K562 (cell line): ENCODE measurements around the gene CCN5. TPM values are rescaled to one million over a fixed set of nuclear protein-coding genes. Genes with fewer than 3 reads are reported as not detected.

Experiments used
- ATAC-seq: fragments of 200-7000 bp; cut with Tn5 transposase; 3 replicates; pipeline ENCODE4 v1.9.1; 2020; ENCODE audit warnings: moderate library complexity
- BruUV-seq: library from RNA; stranded (reverse); fragments of 400-500 nt; replicated peaks from 2 replicates; lab custom pipeline; 2021; lab: Mats Ljungman, UMichigan
- CTCF ChIA-PET: fragments of 300-600 bp; formaldehyde crosslinking; extraction: SDS; loops from one replicate; lab custom pipeline; 2021; ENCODE audit warnings: low intra/inter-chr PET ratio; lab: Yijun Ruan, JAX
- POLR2A ChIA-PET: fragments of 300-600, 350-650 bp; sonication (Branson Sonifier 250); formaldehyde crosslinking; extraction: SDS; loops from one replicate; lab custom pipeline; 2021; ENCODE audit warnings: antibody characterized with exemption, inconsistent platforms; lab: Yijun Ruan, JAX
- DNase-seq, 4 experiments: peaks; one replicate each; pipeline versions ENCODE4 v3.0.0 to v3.0.0-alpha.2; 2011 to 2018; ENCODE audit warnings: low spot score in 3 of 4, mixed read lengths in 3 of 4; ENCODE audit errors: extremely low read depth in 1 of 4
- FAIRE-seq: peaks from 2 replicates; lab custom pipeline; 2011; peaks lifted over from hg19 to GRCh38; lab: Jason Lieb, UNC
- H2AFZ ChIP-seq: 2 replicates; pipeline ENCODE4 v1.6.0; 2011; ENCODE audit warnings: low read depth, low read length, control low read depth, inconsistent platforms
- H3K27ac ChIP-seq: fragments of 200-600 bp; 3 replicates; pipeline ENCODE4 v1.8.0; 2011; ENCODE audit warnings: low read depth, mild to moderate bottlenecking, control low read depth, inconsistent platforms, low read length, moderate library complexity, mixed read lengths; ENCODE audit errors: extremely low read depth
- H3K27me3 ChIP-seq, 2 experiments: fragments of 300-600 bp in 1 of 2; 2 replicates in 1 of 2; 3 replicates in 1 of 2; pipeline versions ENCODE4 v1.6.0 to v1.8.0; 2011; ENCODE audit warnings: inconsistent platforms in 2 of 2, low read length in 2 of 2, mild to moderate bottlenecking in 1 of 2, mixed read lengths in 1 of 2, moderate library complexity in 1 of 2; ENCODE audit not compliant: control insufficient read depth in 2 of 2, insufficient read depth in 2 of 2
- H3K36me3 ChIP-seq: fragments of 300-600 bp; 3 replicates; pipeline ENCODE4 v1.8.0; 2011; ENCODE audit warnings: mild to moderate bottlenecking, low read length, inconsistent platforms; ENCODE audit not compliant: control insufficient read depth, insufficient read depth
- H3K4me1 ChIP-seq, 2 experiments: fragments of 200-600 bp in 1 of 2; replicated peaks in 1 of 2; 2 replicates in 1 of 2; 3 replicates in 1 of 2; pipeline versions ENCODE4 v1.5.1 to v1.8.0; 2011; ENCODE audit warnings: inconsistent platforms in 2 of 2, low read length in 2 of 2, mild to moderate bottlenecking in 1 of 2, mixed read lengths in 1 of 2, moderate library complexity in 1 of 2; ENCODE audit not compliant: control insufficient read depth in 2 of 2, insufficient read depth in 2 of 2
- H3K4me2 ChIP-seq: 2 replicates; pipeline ENCODE4 v1.6.1; 2011; ENCODE audit warnings: low read length, control low read depth, inconsistent platforms, mixed read lengths; ENCODE audit not compliant: insufficient read depth
- H3K4me3 ChIP-seq: fragments of 200-600 bp; sonication (generic), shearing (Covaris generic); 2 replicates; pipeline ENCODE4 v1.5.1; 2016; ENCODE audit warnings: control low read depth, inconsistent platforms
- H3K79me2 ChIP-seq: fragments of 200-600 bp; 3 replicates; pipeline ENCODE4 v1.8.0; 2011; ENCODE audit warnings: low read length, inconsistent platforms; ENCODE audit not compliant: control insufficient read depth, insufficient read depth
- H3K9ac ChIP-seq, 2 experiments: 2 replicates each; pipeline versions ENCODE4 v1.6.0 to v1.6.1; 2011; ENCODE audit warnings: low read depth in 2 of 2, low read length in 2 of 2, control low read depth in 1 of 2, inconsistent platforms in 1 of 2, mild to moderate bottlenecking in 1 of 2, mixed read lengths in 1 of 2; ENCODE audit not compliant: insufficient read depth in 1 of 2
- H3K9me1 ChIP-seq: one replicate; pipeline ENCODE4 v1.6.0; 2011; ENCODE audit warnings: inconsistent platforms, mild to moderate bottlenecking, low read length, moderate library complexity; ENCODE audit not compliant: control insufficient read depth, insufficient read depth
- H3K9me3 ChIP-seq: replicated peaks from 2 replicates; pipeline ENCODE4 v1.5.1; 2011; ENCODE audit warnings: low read depth, low read length, inconsistent platforms; ENCODE audit not compliant: control insufficient read depth, insufficient read depth
- H4K20me1 ChIP-seq: replicated peaks from 2 replicates; pipeline ENCODE4 v1.6.1; 2011; ENCODE audit warnings: low read length, inconsistent platforms, mixed read lengths; ENCODE audit not compliant: control insufficient read depth, insufficient read depth
- BCOR ChIP-seq: fragments of 450-650 bp; IDR thresholded peaks from 2 replicates; pipeline ENCODE4 v1.6.1; 2016
- CBFB ChIP-seq: sonication (generic); formaldehyde crosslinking; IDR thresholded peaks from 2 replicates; pipeline ENCODE4 v1.4.0; 2020; ENCODE audit warnings: mild to moderate bottlenecking, missing genetic modification reagents
- FOS ChIP-seq: IDR thresholded peaks from 3 replicates; pipeline ENCODE4 v1.6.1; 2011; ENCODE audit not compliant: insufficient read length; ENCODE audit errors: extremely low read depth
- GABPA ChIP-seq: fragments of 200-800 bp; sonication (Bioruptor generic); conservative IDR thresholded peaks from 2 replicates; pipeline ENCODE4 v1.6.1; 2016; ENCODE audit warnings: low read depth, missing genetic modification characterization, missing compliant biosample characterization
- HDAC3 ChIP-seq: fragments of 450-650 bp; IDR thresholded peaks from 2 replicates; pipeline ENCODE4 v1.6.1; 2018; ENCODE audit warnings: borderline replicate concordance, mild to moderate bottlenecking, moderate library complexity; ENCODE audit not compliant: partially characterized antibody
- KDM1A ChIP-seq, 2 experiments: fragments of 450-650 bp; IDR thresholded peaks; 2 replicates each; pipeline ENCODE4 v1.6.1; 2016; ENCODE audit warnings: mild to moderate bottlenecking in 2 of 2
- KDM4B ChIP-seq, 2 experiments: fragments of 450-650 bp in 1 of 2; sonication (generic) in 1 of 2; IDR thresholded peaks; 2 replicates each; pipeline ENCODE4 v1.6.1; 2016 to 2017; ENCODE audit warnings: borderline replicate concordance in 2 of 2, antibody characterized with exemption in 1 of 2, low read depth in 1 of 2, mild to moderate bottlenecking in 1 of 2
- RBM25 ChIP-seq: fragments of 200-400 bp; formaldehyde crosslinking; IDR thresholded peaks from 2 replicates; pipeline ENCODE4 v1.6.1; 2018; ENCODE audit warnings: low read length, low read depth, moderate library complexity; ENCODE audit not compliant: severe bottlenecking
- RFX7 ChIP-seq: fragments of 250-450 bp; sonication (Bioruptor Pico); IDR thresholded peaks from 2 replicates; pipeline ENCODE4 v1.5.1; 2021; ENCODE audit warnings: mild to moderate bottlenecking
- STAG1 ChIP-seq: sonication (generic); formaldehyde crosslinking; IDR thresholded peaks from 2 replicates; pipeline ENCODE4 v1.5.0; 2020; ENCODE audit warnings: missing genetic modification reagents, borderline replicate concordance
- TRIM24 ChIP-seq, 2 experiments: fragments of 450-650 bp; IDR thresholded peaks; 2 replicates each; pipeline ENCODE4 v1.6.1; 2016
- VEZF1 ChIP-seq: fragments of 200-800 bp; sonication (Bioruptor generic); IDR thresholded peaks from 2 replicates; pipeline ENCODE4 v1.6.1; 2017; ENCODE audit warnings: missing genetic modification characterization, missing compliant biosample characterization
- ZMIZ1 ChIP-seq, 2 experiments: fragments of 150-350 bp in 1 of 2; IDR thresholded peaks; 2 replicates each; pipeline ENCODE4 v1.6.1; 2012 to 2016; ENCODE audit warnings: low read depth in 2 of 2, low read length in 2 of 2, mild to moderate bottlenecking in 1 of 2, moderate library complexity in 1 of 2
- ZNF561 ChIP-seq: fragments of 450-650 bp; formaldehyde crosslinking; conservative IDR thresholded peaks from 2 replicates; pipeline ENCODE4 v1.4.0; 2020; ENCODE audit warnings: mild to moderate bottlenecking, moderate library complexity
- ZNF707 ChIP-seq: fragments of 250-450 bp; sonication (Bioruptor Pico); conservative IDR thresholded peaks from 2 replicates; pipeline ENCODE4 v1.8.0; 2022; ENCODE audit warnings: inconsistent platforms, mild to moderate bottlenecking, moderate library complexity
- WGBS: fragments of 100-300 bp; shearing (Covaris generic); methylation state at CpG from one replicate; pipeline ENCODE4 v1.1.6; 2016; ENCODE audit warnings: low coverage, mixed read lengths; ENCODE audit not compliant: insufficient coverage; ENCODE audit errors: missing lambda C conversion rate; 5-methylcytosine and 5-hydroxymethylcytosine counted together
- in situ Hi-C: fragments of 300-500 bp; cut with MboI; formaldehyde crosslinking; loops from 4 replicates; pipeline ENCODE4 v1.15.0; 2018; ENCODE audit warnings: inconsistent platforms, mixed read lengths
- intact Hi-C: fragments of 100-400 bp; cut with micrococcal nuclease; formaldehyde crosslinking; loops from 2 replicates; pipeline ENCODE4 v1.14.2; 2022
- polyA plus RNA-seq, 8 experiments: library from polyadenylated mRNA; depleted of rRNA in 4 of 8; stranded (reverse) in 5 of 8; unstranded in 3 of 8; fragments of >200 nt; fragmentation: Nextera tagmentation in 2 of 8; fragmentation: Illumina TruSeq in 1 of 8; extraction: Ambion mirVana in 2 of 8; extraction: Trizol in 1 of 8; gene quantifications; 2 replicates each; pipeline versions ENCODE4 v1.2.1 to v1.2.3, GENCODE V29; 2011 to 2014; ENCODE audit warnings: inconsistent platforms in 1 of 8, missing spikeins in 1 of 8
- total RNA-seq, 7 experiments: library from RNA; depleted of rRNA in 6 of 7; stranded (reverse); fragments of >200 nt in 6 of 7; fragmentation: Illumina TruSeq in 2 of 7; extraction: Trizol in 2 of 7; gene quantifications; 2 replicates each; pipeline versions ENCODE4 v1.2.1 to v1.2.3, GENCODE V29; 2011 to 2021; ENCODE audit warnings: low replicate concordance in 1 of 7
- TF ChIP-seq, protein P1 (sequence below): sonication (generic); formaldehyde crosslinking; IDR thresholded peaks from 2 replicates; pipeline ENCODE4 v1.8.0; 2022; ENCODE audit warnings: mild to moderate bottlenecking, missing genetic modification reagents
- TF ChIP-seq, protein P2 (sequence below): IDR thresholded peaks from 2 replicates; pipeline ENCODE4 v1.6.1; 2014; ENCODE audit warnings: antibody characterized with exemption

CCN5 gene
- total and polyA plus RNA-seq, 9 of the 15 experiments (the other 6 are each of a cell fraction or from before 2014, with no cell fraction given) = not detected

DNA sequence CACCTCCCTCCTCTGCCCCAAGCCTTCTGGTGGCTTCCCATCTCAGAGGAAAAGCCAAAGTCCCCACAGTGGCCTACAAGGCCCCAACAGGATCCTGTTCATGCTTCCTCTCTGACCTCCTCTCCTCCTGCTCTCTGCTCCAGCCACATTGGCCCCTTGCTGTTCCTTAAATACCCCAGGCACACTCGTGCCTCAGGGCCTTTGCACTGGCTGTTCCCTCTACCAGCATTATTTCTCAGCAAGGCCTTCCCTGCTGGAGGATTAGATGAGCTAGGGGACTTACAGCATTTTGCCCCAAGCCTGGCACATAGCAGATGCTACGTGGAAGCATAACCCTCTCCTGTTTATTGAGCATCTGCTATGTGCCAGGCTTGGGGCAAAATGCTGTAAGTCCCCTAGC, 7.8 kb downstream of the CCN5 start:
- Histone ChIP-seq H3K4me3 (no peak overlapping the region), H4K20me1 (0 out of 2 replicates have a peak, but pooled peaks cover 7% of the 10 kb centered on the region), H3K27me3 (peaks cover 43 to 76% of the 10 kb centered on the region in 2 experiments), H3K27ac (no peak overlapping the region), H3K9ac (no peak overlapping the region), H3K9me3 (no peaks in the 10 kb centered on the region), H3K4me2 (no peak overlapping the region), H3K9me1 (no peaks in the 10 kb centered on the region), H3K36me3 (no peaks in the 10 kb centered on the region), H2AFZ (no peak overlapping the region), H3K79me2 (no peaks in the 10 kb centered on the region), H3K4me1 (peaks cover 0 to 12% of the 10 kb centered on the region in 2 experiments; a peak in 2 of 5 replicates)
- POLR2A ChIA-PET = no interaction called here
- WGBS = 0% methylated on average over 2 of the region's 2 CpGs
- BruUV-seq = no TSS peak
- ATAC-seq (no peak), DNase-seq (no peak), FAIRE-seq (no peak)
- CTCF ChIA-PET = no interaction called here
- in situ Hi-C loops = no loop called here
- intact Hi-C loops = no loop called here
- TF ChIP-seq KDM4B (IDR thresholded peaks at IDR 0.05; ENCODE audit: borderline replicate concordance in 2 of 2, low read depth in 1 of 2) (no peak), GABPA (tag) (no peak), KDM1A (IDR thresholded peaks at IDR 0.05) (0 out of 4 replicates have a peak, but pooled peaks of 1 of the 2 experiments have one; percentile 10), RFX7 (no peak), STAG1 (CRISPR knock-in tag) (no peak), ZNF561 (CRISPR knock-in tag) (no peak), TRIM24 (IDR thresholded peaks at IDR 0.05) (no peak), ZMIZ1 (IDR thresholded peaks at IDR 0.05; ENCODE audit: low read depth in 2 of 2, low read length in 2 of 2) (no peak), RBM25 (peak; percentile 70), BCOR (peak; percentile 35; the same call in 1 of the 2 replicates), HDAC3 (no peak), FOS (no peak), ZNF707 (no peak), CBFB (CRISPR knock-in tag) (no peak), VEZF1 (CRISPR knock-in tag) (no peak)
- TF ChIP-seq, protein P1, sequence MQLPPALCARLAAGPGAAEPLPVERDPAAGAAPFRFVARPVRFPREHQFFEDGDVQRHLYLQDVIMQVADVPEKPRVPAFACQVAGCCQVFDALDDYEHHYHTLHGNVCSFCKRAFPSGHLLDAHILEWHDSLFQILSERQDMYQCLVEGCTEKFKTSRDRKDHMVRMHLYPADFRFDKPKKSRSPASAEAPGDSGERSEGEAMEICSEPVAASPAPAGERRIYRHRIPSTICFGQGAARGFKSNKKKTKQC (CRISPR knock-in tag) = no peak
- TF ChIP-seq, protein P2, sequence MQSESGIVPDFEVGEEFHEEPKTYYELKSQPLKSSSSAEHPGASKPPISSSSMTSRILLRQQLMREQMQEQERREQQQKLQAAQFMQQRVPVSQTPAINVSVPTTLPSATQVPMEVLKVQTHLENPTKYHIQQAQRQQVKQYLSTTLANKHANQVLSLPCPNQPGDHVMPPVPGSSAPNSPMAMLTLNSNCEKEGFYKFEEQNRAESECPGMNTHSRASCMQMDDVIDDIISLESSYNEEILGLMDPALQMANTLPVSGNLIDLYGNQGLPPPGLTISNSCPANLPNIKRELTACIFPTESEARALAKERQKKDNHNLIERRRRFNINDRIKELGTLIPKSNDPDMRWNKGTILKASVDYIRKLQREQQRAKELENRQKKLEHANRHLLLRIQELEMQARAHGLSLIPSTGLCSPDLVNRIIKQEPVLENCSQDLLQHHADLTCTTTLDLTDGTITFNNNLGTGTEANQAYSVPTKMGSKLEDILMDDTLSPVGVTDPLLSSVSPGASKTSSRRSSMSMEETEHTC = no peak
